MM.1S (cell line): ENCODE results near the gene PRM1.

Experiments
- CTCF ChIP-seq: fragments of 300-600 bp; sonication (generic); IDR thresholded peaks from 2 replicates; pipeline ENCODE4 v1.5.1; 2016; ENCODE audit warnings: antibody characterized with exemption, low read length, mixed read lengths
- EZH2 ChIP-seq: fragments of 300-600 bp; sonication (generic); optimal IDR thresholded peaks from 2 replicates; pipeline ENCODE3; 2017; ENCODE audit warnings: low read depth, mild to moderate bottlenecking, antibody characterized with exemption, low read length, mixed read lengths
- EZH2phosphoT487 ChIP-seq: fragments of 300-600 bp; sonication (generic); IDR thresholded peaks from 2 replicates; pipeline ENCODE4 v1.6.1; 2018; ENCODE audit warnings: antibody characterized with exemption, low read length

- TF ChIP-seq CTCF (no peak), EZH2 (no peak), EZH2phosphoT487 (no peak)
Measured at GRCh38 chr16:11238272-11239202, 42.6 kb downstream of the PRM1 start.
